AG09309 (cell line): ENCODE measurements around the gene FILIP1L.

Source experiments
- DNase-seq: peaks from one replicate; pipeline ENCODE4 v3.0.0-alpha.2; 2010; ENCODE audit warnings: low read depth
- H3K4me3 ChIP-seq: 2 replicates; pipeline ENCODE4 v1.5.1; 2011; ENCODE audit warnings: mild to moderate bottlenecking, low read depth, low read length, moderate library complexity; ENCODE audit not compliant: control insufficient read depth
- CTCF ChIP-seq: IDR thresholded peaks from 2 replicates; pipeline ENCODE4 v1.5.1; 2011; ENCODE audit warnings: mild to moderate bottlenecking, low read depth, low read length, inconsistent platforms; ENCODE audit not compliant: insufficient read depth, control insufficient read depth; ENCODE audit errors: missing control alignments

FILIP1L gene

GRCh38 chr3:99927671-99928457 is 186.4 kb downstream of the FILIP1L start:
- no peak overlapping the region for H3K4me3 ChIP-seq
- no peak for DNase-seq
- TF ChIP-seq CTCF = no peak

GRCh38 chr3:99925584-99926230 is 188.6 kb downstream of the FILIP1L start:
- TF ChIP-seq CTCF = no peak
- no peak overlapping the region for H3K4me3 ChIP-seq
- no peak for DNase-seq

GRCh38 chr3:99923873-99924272 is 190.4 kb downstream of the FILIP1L start:
- DNase-seq = no peak
- no peak for TF ChIP-seq CTCF
- H3K4me3 ChIP-seq = no peak overlapping the region

GRCh38 chr3:99921986-99922385 is 192.3 kb downstream of the FILIP1L start:
- DNase-seq = no peak
- H3K4me3 ChIP-seq = no peak overlapping the region
- TF ChIP-seq CTCF = no peak

- no peak for TF ChIP-seq CTCF
- no peak overlapping the region for H3K4me3 ChIP-seq
- no peak for DNase-seq
Observed at GRCh38 chr3:99921377-99921695, 193.0 kb downstream of the FILIP1L start.

GRCh38 chr3:99920481-99921376 is 193.6 kb downstream of the FILIP1L start:
- DNase-seq = no peak
- TF ChIP-seq CTCF = no peak
- no peak overlapping the region for H3K4me3 ChIP-seq
